HG02884 (cell line): ENCODE data around the gene RPRD1B.

Experiments
- ATAC-seq: cut with Tn5 transposase; IDR thresholded peaks from one replicate; pipeline ENCODE4 v1.9.1; 2021; ENCODE audit warnings: mild to moderate bottlenecking, moderate library complexity; ENCODE audit not compliant: unreplicated experiment

The RPRD1B gene

GRCh38 chr20:38033330-38034107 lies at the start of gene RPRD1B, which contains the start of gene TTI1:
Gene RPRD1B (plus strand): TSS chr20:38033746. CDS start chr20:38033948, 202 bp downstream.
Gene TTI1 (minus strand): TSS chr20:38033456. CDS start chr20:38013816, 19,640 bp downstream.
- ATAC-seq = peak; percentile 71

GRCh38 chr20:37984018-37984785 lies 49.3 kb upstream of the RPRD1B start:
- ATAC-seq = no peak

DNA sequence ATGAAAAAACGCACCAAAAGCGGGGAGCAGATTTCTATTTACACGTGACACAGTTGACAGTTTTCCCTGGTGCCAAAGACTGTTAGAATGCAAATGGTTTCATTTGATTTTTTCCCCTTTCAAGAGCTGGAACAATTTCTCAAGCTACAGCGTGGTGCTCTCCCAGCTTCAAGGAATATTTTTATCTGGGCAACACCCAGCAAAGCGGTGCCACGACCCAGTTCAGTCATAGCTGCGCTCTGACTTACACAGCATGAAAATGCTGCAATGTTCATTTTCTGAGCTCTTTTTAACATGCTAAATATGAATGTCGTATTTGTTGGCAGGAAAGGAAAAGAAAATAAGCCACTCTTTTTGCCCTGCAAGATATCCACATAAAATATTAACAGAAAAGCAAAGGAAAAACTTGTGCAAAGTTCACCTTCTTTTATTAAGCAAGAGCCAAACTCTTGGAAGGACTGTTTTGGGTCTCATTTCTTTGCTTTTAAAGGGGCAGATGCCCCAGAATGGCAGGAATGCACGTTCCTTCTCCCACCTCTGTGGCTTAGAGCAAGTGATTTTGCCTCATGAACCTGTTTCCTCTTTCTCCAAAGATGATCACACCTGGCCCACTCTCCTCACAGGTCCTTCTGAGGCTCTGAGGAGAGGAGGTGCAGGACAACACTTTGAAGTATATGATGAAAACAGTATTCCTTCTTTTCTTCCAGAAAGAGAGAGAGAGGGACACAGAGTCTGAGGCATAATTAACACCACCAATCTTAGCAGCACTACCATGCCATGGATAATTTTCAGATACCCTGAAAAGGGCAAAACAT lies 47.3 kb upstream of the RPRD1B start:
- no peak for ATAC-seq

DNA sequence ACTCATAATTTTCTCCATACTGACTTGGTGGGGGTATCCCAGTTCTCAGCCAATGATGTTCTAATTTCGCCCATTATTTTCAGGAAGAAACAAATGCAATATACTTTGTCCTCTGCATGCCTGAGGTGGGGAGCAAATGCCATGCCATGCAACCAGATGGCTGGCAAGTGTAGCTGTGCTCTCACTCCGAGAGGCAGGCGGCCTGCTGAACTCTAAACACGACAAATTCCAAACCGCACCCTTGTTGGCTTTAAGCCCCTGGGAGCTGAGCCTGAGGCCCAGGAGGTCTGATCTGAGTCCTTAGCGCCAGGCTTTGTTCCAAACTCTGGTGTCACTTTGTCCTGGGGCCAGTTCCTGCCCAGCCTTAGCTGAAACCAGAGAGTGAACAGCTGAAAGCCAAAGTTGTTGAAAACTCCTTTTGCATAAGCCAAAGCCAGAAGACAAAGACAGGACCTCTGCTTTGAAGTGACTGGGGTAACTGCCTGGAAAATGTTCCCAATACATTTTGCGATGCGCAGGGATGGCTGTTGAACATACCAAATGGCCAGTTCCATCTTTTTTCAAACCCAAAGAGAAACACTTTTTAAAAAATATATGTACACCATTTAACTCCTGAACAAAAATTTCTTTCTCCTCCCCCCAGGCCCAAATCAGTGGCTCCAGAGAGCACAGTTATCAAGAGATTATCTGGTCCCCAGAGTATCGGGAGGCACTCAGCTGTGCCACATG lies 46.5 kb upstream of the RPRD1B start:
- no peak for ATAC-seq

- ATAC-seq = no peak
These were observed 45.8 kb upstream of the RPRD1B start for GRCh38 chr20:37987602-37988290.

GRCh38 chr20:37988306-37988954 lies 45.1 kb upstream of the RPRD1B start:
- no peak for ATAC-seq

GRCh38 chr20:37989601-37990295 lies 43.8 kb upstream of the RPRD1B start:
- ATAC-seq = no peak

- ATAC-seq = peak; percentile 92
These were observed 42.9 kb upstream of the RPRD1B start for GRCh38 chr20:37990571-37991151.

DNA sequence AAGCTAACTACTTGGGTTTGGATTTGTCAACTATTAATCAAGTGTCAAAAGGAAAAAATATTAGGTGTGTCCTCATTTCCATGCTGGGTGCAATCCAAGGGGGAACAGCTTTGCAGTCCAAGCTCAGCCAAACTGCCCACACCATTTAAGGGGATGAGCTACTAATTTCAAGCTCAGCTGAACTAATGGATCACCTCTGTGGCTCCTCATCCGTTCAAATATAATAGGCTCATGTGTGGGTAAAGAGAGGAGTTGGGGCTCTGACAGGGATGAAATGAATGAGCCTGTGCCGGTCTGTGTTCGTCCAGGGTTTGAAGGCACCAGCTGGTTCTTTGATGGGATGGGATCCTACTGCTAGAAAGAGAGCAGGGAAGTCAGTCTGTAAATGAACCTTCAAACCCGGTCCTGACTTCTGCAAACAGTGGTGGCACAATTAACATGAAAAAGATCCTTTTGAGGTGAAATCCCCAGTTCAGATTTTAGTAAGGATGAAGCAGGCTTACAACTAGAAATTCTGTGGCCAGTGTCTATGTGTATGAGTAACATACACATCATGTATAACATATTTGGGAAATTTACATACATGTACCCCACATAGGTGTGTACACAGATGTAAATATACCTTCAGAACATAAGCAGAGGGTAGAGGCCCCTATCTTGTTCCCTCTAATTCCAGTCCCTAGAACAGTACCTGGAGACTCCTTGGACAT lies 42.2 kb upstream of the RPRD1B start:
- no peak for ATAC-seq

- no peak for ATAC-seq
These were observed 41.6 kb upstream of the RPRD1B start for GRCh38 chr20:37991908-37992307.

DNA sequence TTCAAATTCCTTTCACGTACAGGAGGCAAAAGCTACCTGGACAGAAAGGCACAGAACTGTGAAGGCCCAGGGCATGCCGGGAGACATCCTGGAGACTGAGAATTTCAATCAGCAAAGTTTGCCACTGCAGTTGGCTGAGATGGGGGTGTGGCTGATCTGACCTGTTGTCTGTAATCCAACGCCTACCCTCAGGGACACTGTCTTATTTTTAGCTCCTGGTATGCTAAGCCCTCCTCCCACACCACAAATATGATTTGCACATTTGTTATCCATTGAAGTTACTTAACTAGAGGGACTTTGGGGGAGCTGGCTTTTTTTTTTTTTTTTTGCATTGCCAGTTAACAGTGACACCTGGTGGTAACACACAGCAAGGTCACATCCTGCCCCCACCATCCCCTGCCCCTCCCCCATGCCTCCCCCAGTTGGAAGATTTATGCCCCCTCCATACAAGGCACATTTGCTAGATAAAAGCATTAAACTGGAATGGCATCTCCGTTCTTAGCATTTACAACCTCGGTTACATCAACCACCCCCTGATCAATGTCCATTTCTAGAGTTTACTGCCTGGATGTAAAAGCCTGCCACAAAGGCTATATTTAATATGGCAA lies 40.6 kb upstream of the RPRD1B start:
- no peak for ATAC-seq

- ATAC-seq = no peak
These were observed 39.0 kb upstream of the RPRD1B start for GRCh38 chr20:37994512-37994911.

DNA sequence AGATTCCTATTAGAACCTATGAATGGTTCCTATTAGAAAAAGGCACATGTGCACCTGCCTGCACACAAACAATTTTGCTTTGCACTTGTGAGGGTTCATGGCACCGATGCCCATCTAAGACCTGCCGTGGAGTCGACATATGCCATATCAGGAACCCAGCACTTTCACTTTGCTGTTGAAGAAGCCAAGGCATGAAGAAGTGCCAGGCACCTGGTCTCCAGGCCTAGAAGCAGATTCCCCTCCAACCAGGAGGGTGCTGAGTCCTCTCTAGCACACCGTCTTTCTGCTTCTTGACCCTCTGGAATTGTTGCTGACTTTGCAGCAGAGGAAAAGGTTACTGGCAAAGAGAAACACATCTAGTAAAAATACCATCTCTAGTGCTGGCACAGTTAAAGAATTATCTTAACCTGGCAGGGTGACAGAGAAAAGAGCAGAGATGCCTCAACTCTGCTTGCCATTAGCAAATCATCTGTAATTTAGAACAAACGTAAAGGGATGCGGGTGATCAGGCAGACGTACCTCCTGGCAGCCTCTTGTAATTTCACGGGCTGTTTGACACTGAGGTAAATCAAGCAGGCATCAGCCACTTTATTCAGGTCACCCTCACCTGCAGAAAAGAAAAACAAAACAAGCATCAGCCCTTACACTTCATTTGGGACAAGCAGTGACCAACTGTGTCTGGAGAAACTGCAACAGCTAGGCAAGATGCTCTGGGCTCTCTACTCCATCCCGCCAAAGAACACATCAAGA lies 37.5 kb upstream of the RPRD1B start:
- ATAC-seq = no peak

DNA sequence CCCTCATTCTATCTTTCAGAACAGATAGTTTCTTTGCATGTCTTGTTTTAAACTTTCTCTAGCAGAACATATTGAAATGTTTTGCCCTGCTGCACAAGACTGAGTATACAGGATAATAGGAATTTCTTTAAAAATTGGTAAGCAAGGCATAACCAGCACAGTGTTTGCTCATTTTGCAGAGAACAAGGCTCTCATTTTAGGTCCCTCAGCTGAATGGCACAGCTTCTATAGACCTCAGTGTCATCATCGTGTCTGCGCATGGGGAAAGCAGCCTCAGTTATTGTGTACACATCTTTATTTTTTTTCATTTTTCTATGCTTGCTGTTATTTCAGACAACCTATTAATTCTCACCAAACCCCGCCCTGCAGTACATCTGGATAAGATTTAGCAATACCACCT lies 36.0 kb upstream of the RPRD1B start:
- ATAC-seq = no peak

DNA sequence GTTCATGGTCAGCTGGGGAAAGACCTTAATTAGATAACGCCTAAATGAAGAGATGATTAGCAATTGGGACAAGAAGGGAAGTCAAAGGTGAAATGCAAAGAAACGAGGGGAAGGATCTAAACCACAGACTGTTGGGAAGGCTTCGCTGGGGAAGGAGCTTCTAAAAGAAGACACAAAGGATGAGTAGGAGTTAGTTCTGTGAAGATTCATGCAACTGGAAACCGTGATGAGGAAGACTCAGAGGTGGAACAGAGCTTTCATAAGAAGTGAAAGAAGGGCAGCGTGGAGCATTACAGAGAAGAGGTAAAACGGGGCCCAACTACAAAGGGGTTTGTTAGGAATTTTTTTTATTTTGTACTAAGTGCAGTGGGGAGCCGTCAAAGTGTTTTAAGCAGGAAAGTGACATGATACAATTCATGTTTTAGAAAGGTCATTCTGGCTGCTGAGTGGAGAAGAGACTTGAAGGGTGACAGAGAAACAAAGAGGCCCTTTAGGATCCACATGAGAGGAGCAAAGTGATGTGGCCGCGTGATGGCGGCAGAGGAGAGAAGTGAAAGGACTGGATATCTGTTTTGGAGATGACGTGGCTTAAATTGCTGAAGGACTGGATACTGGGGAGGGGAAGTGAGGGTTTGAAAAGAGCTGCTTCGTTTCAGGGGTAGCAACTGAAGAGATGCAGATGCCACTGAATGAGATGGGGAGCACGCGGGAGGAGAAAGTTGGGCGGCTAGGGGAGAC lies 33.9 kb upstream of the RPRD1B start:
- no peak for ATAC-seq

- no peak for ATAC-seq
These were observed 33.3 kb upstream of the RPRD1B start for GRCh38 chr20:38000293-38000692.
